ENCODE data around the gene UGT1A4.

UGT1A4 gene

GRCh38 chr2:233791883-233792329 is 73.4 kb downstream of the UGT1A4 start:
- no peak for DNase-seq (ENCODE audit: low spot score)
- Histone ChIP-seq H3K4me3 (no peak overlapping the region), H3K27ac (no peak overlapping the region)
- TF ChIP-seq CTCF (IDR thresholded peaks at IDR 0.05) = no peak

- TF ChIP-seq CTCF (IDR thresholded peaks at IDR 0.05) = no peak
- Histone ChIP-seq H3K27ac (no peak overlapping the region), H3K4me3 (no peak overlapping the region)
- DNase-seq (ENCODE audit: low spot score) = no peak
Measured at GRCh38 chr2:233792720-233793119, 74.2 kb downstream of the UGT1A4 start.

GRCh38 chr2:233793465-233794127 is 75.1 kb downstream of the UGT1A4 start:
- Histone ChIP-seq H3K27ac (no peak overlapping the region), H3K4me3 (no peak overlapping the region)
- TF ChIP-seq CTCF (IDR thresholded peaks at IDR 0.05) = no peak
- no peak for DNase-seq (ENCODE audit: low spot score)

DNA sequence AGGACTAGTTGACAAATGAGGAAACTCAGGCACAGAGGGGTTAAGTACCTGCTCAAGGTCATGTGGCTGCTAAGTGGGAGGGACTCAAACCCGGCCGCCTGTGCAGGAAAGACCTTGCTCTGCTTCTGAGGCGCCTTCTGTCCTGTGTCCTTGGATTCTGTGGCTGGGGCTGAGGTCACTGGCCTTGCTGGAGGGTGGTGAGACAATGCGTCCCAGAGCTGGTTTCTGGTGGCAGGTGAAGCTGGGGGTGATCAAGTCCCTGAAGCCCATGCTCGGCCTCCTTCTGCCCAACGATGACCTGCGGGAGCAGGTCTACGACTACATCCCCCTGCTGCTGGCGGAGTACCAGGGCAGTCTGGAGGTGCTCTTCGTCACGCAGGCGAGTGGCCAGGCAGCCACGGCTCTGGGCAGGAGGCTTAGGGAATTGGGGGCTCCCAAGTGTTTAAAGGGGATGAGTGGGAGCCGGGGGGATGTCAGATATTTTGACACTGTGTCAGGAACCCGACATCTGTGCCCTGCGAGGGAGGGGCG is 75.7 kb downstream of the UGT1A4 start:
- DNase-seq (ENCODE audit: low spot score) = no peak
- Histone ChIP-seq H3K4me3 (no peak overlapping the region), H3K27ac (no peak overlapping the region)
- no peak for TF ChIP-seq CTCF (IDR thresholded peaks at IDR 0.05)

GRCh38 chr2:233795735-233796171 is 77.2 kb downstream of the UGT1A4 start:
- no peak overlapping the region for H3K27ac ChIP-seq
- DNase-seq (ENCODE audit: low spot score) = peak; percentile 56
- no peak for TF ChIP-seq CTCF (IDR thresholded peaks at IDR 0.05)
- H3K4me3 ChIP-seq = no peak overlapping the region

DNA sequence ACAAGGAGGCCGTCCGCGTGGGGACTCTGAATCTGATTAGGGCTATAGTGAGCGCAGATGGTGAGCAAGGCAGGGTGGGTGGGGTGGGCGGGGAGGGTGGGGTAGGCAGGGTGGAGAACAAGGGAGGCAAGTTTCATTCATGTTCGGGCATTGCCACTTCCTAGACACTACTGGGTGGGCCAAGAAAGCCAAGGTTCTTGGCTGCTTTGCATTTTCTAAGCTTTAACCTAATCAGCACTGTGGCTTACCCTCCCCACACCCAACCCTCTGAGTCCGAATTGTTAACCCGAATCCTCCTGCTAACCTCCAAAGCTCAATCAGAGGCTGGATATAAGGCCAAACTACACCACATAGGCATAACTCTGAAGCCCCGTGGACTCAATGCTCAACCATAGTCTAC is 77.7 kb downstream of the UGT1A4 start:
- no peak overlapping the region for H3K4me3 ChIP-seq
- H3K27ac ChIP-seq = no peak overlapping the region
- TF ChIP-seq CTCF (IDR thresholded peaks at IDR 0.05) = no peak
- DNase-seq (ENCODE audit: low spot score) = peak; percentile 43
